Thyroid gland (tissue), 4 donors: ENCODE measurements around the gene SPATC1L.

ENCODE experiments used
- POLR2A ChIP-seq, 2 donors: fragments of 450-650 bp; IDR thresholded peaks; one replicate each; pipeline ENCODE4 v1.6.1; 2017; ENCODE audit warnings: antibody characterized with exemption in 2 of 2, mild to moderate bottlenecking in 2 of 2, moderate library complexity in 1 of 2
- TF ChIP-seq, protein P1 (sequence below), 6 experiments: fragments of 200-600 bp in 3 of 6; fragments of 450-650 bp in 3 of 6; sonication (generic) in 3 of 6; IDR thresholded peaks; one replicate each; pipeline ENCODE4 v1.5.1; 2016 to 2019; ENCODE audit warnings: antibody characterized with exemption in 6 of 6, mild to moderate bottlenecking in 2 of 6, inconsistent platforms in 1 of 6, moderate library complexity in 1 of 6

DNA sequence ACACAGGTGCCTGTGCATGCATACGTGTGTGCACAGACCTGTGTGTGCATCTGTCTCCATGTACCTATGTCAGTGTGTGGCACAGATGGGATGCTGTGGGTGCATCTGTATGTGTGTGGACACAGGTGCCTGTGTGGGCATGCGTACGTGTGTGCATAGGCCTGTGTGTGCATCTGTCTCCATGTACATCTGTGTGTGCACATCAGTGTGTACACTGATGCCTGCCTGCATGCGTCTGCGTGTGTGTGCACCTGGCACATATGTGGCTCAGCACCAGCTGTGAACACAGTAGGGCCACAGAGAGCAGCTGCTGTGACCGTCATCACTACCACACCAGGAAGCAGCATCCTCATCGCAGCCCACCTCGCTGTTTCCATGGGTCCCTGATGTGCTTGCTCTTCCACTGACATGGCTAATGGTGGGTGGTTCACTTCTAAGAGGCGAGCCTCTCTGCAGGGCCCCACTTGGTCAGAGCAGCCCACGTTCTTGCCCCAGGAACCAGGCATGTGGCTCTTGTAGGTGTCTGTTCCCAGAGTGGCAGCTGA lies 9.6 kb upstream of the SPATC1L start:
- TF ChIP-seq, protein P1, sequence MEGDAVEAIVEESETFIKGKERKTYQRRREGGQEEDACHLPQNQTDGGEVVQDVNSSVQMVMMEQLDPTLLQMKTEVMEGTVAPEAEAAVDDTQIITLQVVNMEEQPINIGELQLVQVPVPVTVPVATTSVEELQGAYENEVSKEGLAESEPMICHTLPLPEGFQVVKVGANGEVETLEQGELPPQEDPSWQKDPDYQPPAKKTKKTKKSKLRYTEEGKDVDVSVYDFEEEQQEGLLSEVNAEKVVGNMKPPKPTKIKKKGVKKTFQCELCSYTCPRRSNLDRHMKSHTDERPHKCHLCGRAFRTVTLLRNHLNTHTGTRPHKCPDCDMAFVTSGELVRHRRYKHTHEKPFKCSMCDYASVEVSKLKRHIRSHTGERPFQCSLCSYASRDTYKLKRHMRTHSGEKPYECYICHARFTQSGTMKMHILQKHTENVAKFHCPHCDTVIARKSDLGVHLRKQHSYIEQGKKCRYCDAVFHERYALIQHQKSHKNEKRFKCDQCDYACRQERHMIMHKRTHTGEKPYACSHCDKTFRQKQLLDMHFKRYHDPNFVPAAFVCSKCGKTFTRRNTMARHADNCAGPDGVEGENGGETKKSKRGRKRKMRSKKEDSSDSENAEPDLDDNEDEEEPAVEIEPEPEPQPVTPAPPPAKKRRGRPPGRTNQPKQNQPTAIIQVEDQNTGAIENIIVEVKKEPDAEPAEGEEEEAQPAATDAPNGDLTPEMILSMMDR (IDR thresholded peaks at IDR 0.05), result no peak
- TF ChIP-seq POLR2A (IDR thresholded peaks at IDR 0.05), result no peak
